ENCODE data around the gene UNC45A.

- TF ChIP-seq CTCF (IDR thresholded peaks at IDR 0.05), result no peak
- no peak for TF ChIP-seq POLR2AphosphoS5 (IDR thresholded peaks at IDR 0.05; ENCODE audit: low read depth, low read length)
- no peak for TF ChIP-seq REST (IDR thresholded peaks at IDR 0.05; ENCODE audit: insufficient read depth in 1 of 2, low read depth in 2 of 2, low read length in 1 of 2)
Observed at GRCh38 chr15:90938261-90938660, 3.2 kb downstream of the UNC45A start.

All from Panc1 (cell line).